Osteocyte (in vitro differentiated cells): ENCODE data around the gene GRID1. TPM values are rescaled to one million over a fixed set of nuclear protein-coding genes. Genes with fewer than 3 reads are reported as not detected.

ENCODE experiments used
- DNase-seq: peaks from one replicate; pipeline ENCODE4 v3.0.0; 2021; ENCODE audit warnings: mixed read lengths; ENCODE audit not compliant: unreplicated experiment; ENCODE audit errors: extremely low spot score
- H3K27ac Mint-ChIP-seq: one replicate; pipeline ENCODE4 v1.8.0; 2021; ENCODE audit warnings: mild to moderate bottlenecking, mixed read lengths; ENCODE audit not compliant: unreplicated experiment
- H3K27me3 Mint-ChIP-seq: one replicate; pipeline ENCODE4 v1.8.0; 2021; ENCODE audit warnings: mixed read lengths; ENCODE audit not compliant: unreplicated experiment
- H3K36me3 Mint-ChIP-seq: one replicate; pipeline ENCODE4 v1.8.0; 2021; ENCODE audit warnings: mixed read lengths; ENCODE audit not compliant: unreplicated experiment
- H3K4me1 Mint-ChIP-seq: one replicate; pipeline ENCODE4 v1.8.0; 2021; ENCODE audit warnings: mixed read lengths; ENCODE audit not compliant: unreplicated experiment
- H3K4me3 Mint-ChIP-seq: one replicate; pipeline ENCODE4 v1.8.0; 2021; ENCODE audit warnings: mild to moderate bottlenecking, moderate library complexity, mixed read lengths; ENCODE audit not compliant: unreplicated experiment
- H3K9me3 Mint-ChIP-seq: one replicate; pipeline ENCODE4 v1.8.0; 2021; ENCODE audit warnings: mixed read lengths; ENCODE audit not compliant: unreplicated experiment
- CTCF ChIP-seq: fragments of 200-600 bp; sonication (generic); IDR thresholded peaks from 2 replicates; pipeline ENCODE4 v1.5.0; 2021; ENCODE audit warnings: antibody characterized with exemption, mild to moderate bottlenecking, moderate library complexity
- long read RNA-seq: library from polyadenylated mRNA; unstranded; transcript quantifications from one replicate; pipeline ENCODE4 v2.0.0, GENCODE V29; 2021
- total RNA-seq: library from RNA; stranded (reverse); gene quantifications from 2 replicates; pipeline ENCODE4 v1.2.1, GENCODE V29; 2021

Gene GRID1
- 0.11 TPM in 1 of 2 replicates, not detected in the other for total RNA-seq
- long read RNA-seq: 0 reads

DNA sequence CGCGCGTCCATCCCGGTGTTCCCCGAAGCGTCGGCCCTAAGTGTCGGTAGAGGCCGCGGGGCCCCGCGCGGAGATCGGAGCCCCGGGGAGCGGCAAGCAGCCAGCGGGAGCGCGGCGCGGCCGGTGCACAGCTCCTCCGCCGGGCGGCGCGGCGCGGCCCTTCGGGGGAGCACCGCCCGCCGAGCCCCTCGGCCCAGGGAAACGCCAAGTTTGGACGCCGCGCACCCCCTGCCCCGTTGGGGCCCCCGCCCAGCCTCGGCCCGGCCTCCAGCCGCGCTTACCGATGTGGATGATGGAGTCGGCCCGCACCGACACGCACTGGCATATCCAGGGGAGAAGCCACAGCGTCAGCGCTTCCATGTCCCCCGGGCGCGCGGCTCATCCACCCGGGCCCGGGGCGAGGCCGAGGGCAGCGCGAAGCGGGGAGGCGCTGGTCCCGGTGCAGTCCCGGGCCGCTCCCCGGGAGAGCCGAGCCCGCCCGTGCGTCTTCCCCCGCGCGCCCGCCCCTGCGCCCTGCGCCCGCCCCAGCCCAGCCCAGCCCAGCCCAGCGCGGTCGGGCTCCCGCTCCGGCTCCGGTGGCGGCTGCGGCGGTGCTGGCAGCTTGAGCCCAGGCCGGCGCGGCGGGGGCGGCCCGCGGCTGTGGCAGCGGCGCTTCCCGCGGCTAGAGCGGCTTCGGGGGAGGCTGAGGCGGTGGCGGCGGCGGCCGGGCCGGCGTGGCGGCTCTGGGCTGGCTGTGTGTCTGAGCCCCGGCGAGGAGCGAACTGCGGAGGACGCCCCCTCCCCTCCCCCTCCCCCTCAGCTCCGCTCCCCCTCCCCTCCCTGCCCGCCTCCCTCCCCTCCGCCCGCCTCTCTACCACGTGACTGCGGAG lies at the start of gene GRID1:
Gene GRID1, minus strand, starts transcription at position 763 of the 869 bp plus-strand sequence.
- Mint-ChIP-seq H3K27ac (no peak within 1 kb of the TSS), H3K27me3 (peaks cover 66% of the 10 kb centered on the region), H3K4me3 (peak within 1 kb of the TSS; percentile 65), H3K9me3 (no peaks in the 10 kb centered on the region), H3K36me3 (no peaks in the 10 kb centered on the region), H3K4me1 (peaks cover 12% of the 10 kb centered on the region)
- DNase-seq: no peak
- TF ChIP-seq CTCF: no peak

- Mint-ChIP-seq H3K27ac (no peak overlapping the region), H3K27me3 (peaks cover 5% of the 10 kb centered on the region), H3K4me1 (peaks cover 10% of the 10 kb centered on the region), H3K4me3 (no peak overlapping the region), H3K9me3 (peaks cover 6% of the 10 kb centered on the region), H3K36me3 (no peaks in the 10 kb centered on the region)
- DNase-seq: peak; percentile 42
- no peak for TF ChIP-seq CTCF
Observed at GRCh38 chr10:86415583-86415982, 49.0 kb upstream of the GRID1 start.

- Mint-ChIP-seq H3K4me1 (peaks cover 10% of the 10 kb centered on the region), H3K9me3 (peaks cover 7% of the 10 kb centered on the region), H3K27me3 (peaks cover under 1% of the 10 kb centered on the region), H3K36me3 (no peaks in the 10 kb centered on the region), H3K4me3 (no peak overlapping the region), H3K27ac (no peak overlapping the region)
- no peak for TF ChIP-seq CTCF
- DNase-seq: no peak
Observed at GRCh38 chr10:86415116-86415515, 48.5 kb upstream of the GRID1 start.

- no peak overlapping the region for H3K4me3 Mint-ChIP-seq
- H3K27ac Mint-ChIP-seq: no peak overlapping the region
- no peak for DNase-seq
- H3K27me3 Mint-ChIP-seq: no peaks in the 10 kb centered on the region
- peaks cover 10% of the 10 kb centered on the region for H3K4me1 Mint-ChIP-seq
- no peak for TF ChIP-seq CTCF
- no peaks in the 10 kb centered on the region for H3K36me3 Mint-ChIP-seq
- peaks cover 7% of the 10 kb centered on the region for H3K9me3 Mint-ChIP-seq
Observed at GRCh38 chr10:86413046-86413728, 46.6 kb upstream of the GRID1 start.
